GM23338 (cell line): ENCODE measurements around the gene SPA17. TPM values are rescaled to one million over a fixed set of nuclear protein-coding genes. Genes with fewer than 3 reads are reported as not detected.

Experiments
- ATAC-seq: fragments of 200-7000 bp; cut with Tn5 transposase; 3 replicates; pipeline ENCODE4 v1.9.1; 2020
- DNase-seq: peaks from one replicate; pipeline ENCODE4 v3.0.0-alpha.2; 2015; ENCODE audit warnings: low spot score
- H2AFZ ChIP-seq: fragments of 200-600 bp; sonication (generic); 2 replicates; pipeline ENCODE4 v1.8.0; 2016; ENCODE audit warnings: antibody characterized with exemption, mild to moderate bottlenecking, moderate library complexity
- H3F3A ChIP-seq: fragments of 200-600 bp; sonication (generic); replicated peaks from 2 replicates; pipeline ENCODE4 v1.8.0; 2017; ENCODE audit warnings: antibody characterized with exemption, mixed run types, low read depth
- H3K27ac ChIP-seq: fragments of 200-600 bp; sonication (generic); 2 replicates; pipeline ENCODE4 v1.6.1; 2016; ENCODE audit warnings: low read depth
- H3K27me3 ChIP-seq: fragments of 200-600 bp; sonication (generic); 2 replicates; pipeline ENCODE4 v1.8.0; 2016; ENCODE audit warnings: mild to moderate bottlenecking, mixed run types, moderate library complexity; ENCODE audit not compliant: insufficient read depth
- H3K36me3 ChIP-seq: fragments of 200-600 bp; sonication (generic); 2 replicates; pipeline ENCODE4 v1.8.0; 2016; ENCODE audit warnings: mild to moderate bottlenecking; ENCODE audit not compliant: insufficient read depth
- H3K4me1 ChIP-seq: fragments of 200-600 bp; sonication (generic); 2 replicates; pipeline ENCODE4 v1.8.0; 2016; ENCODE audit warnings: mild to moderate bottlenecking, moderate library complexity; ENCODE audit not compliant: insufficient read depth
- H3K4me2 ChIP-seq: fragments of 200-600 bp; sonication (generic); 2 replicates; pipeline ENCODE4 v1.7.1; 2017; ENCODE audit warnings: mixed run types
- H3K4me3 ChIP-seq: fragments of 200-600 bp; sonication (generic); 2 replicates; pipeline ENCODE4 v1.6.1; 2016; ENCODE audit warnings: mixed run types
- H3K79me2 ChIP-seq: fragments of 200-600 bp; sonication (generic); replicated peaks from 2 replicates; pipeline ENCODE4 v1.8.0; 2017; ENCODE audit warnings: mild to moderate bottlenecking; ENCODE audit not compliant: insufficient read depth
- H3K9me2 ChIP-seq: fragments of 200-600 bp; sonication (generic); 2 replicates; pipeline ENCODE4 v1.8.0; 2017; ENCODE audit not compliant: insufficient read depth
- H4K20me1 ChIP-seq: fragments of 200-600 bp; sonication (generic); replicated peaks from 2 replicates; pipeline ENCODE4 v1.8.0; 2017; ENCODE audit warnings: mild to moderate bottlenecking; ENCODE audit not compliant: insufficient read depth
- H3K27ac Mint-ChIP-seq: 2 replicates; pipeline ENCODE4 v1.8.0; 2020; ENCODE audit warnings: inconsistent platforms, mild to moderate bottlenecking, moderate library complexity, mixed read lengths
- H3K27me3 Mint-ChIP-seq: 3 replicates; pipeline ENCODE4 v1.8.0; 2022; ENCODE audit warnings: low read depth, mild to moderate bottlenecking, moderate library complexity, mixed read lengths, inconsistent platforms; ENCODE audit not compliant: insufficient read depth, poor library complexity
- H3K36me3 Mint-ChIP-seq: 3 replicates; pipeline ENCODE4 v1.8.0; 2021; ENCODE audit warnings: low read depth, mild to moderate bottlenecking, inconsistent platforms, moderate library complexity, mixed read lengths
- H3K4me1 Mint-ChIP-seq: 3 replicates; pipeline ENCODE4 v1.8.0; 2020; ENCODE audit warnings: mild to moderate bottlenecking, inconsistent platforms, mixed read lengths
- H3K4me3 Mint-ChIP-seq: 3 replicates; pipeline ENCODE4 v1.8.0; 2021; ENCODE audit warnings: moderate library complexity, mild to moderate bottlenecking, inconsistent platforms, mixed read lengths
- H3K9me3 Mint-ChIP-seq: 3 replicates; pipeline ENCODE4 v1.8.0; 2020; ENCODE audit warnings: moderate library complexity, mild to moderate bottlenecking, inconsistent platforms, mixed read lengths
- CREB1 ChIP-seq: fragments of 250-450 bp; sonication (Bioruptor Pico); IDR thresholded peaks from 2 replicates; pipeline ENCODE4 v1.5.0; 2020; ENCODE audit warnings: low read depth, mild to moderate bottlenecking, moderate library complexity
- CTCF ChIP-seq, 2 experiments: fragments of 200-600 bp in 1 of 2; sonication (generic) in 1 of 2; conservative IDR thresholded peaks; 2 replicates each; pipeline versions ENCODE4 v1.5.1 to v1.6.1; 2016 to 2017; ENCODE audit warnings: antibody characterized with exemption in 2 of 2, low read depth in 2 of 2, mild to moderate bottlenecking in 2 of 2, moderate library complexity in 1 of 2
- EZH2 ChIP-seq: fragments of 200-600 bp; sonication (generic); IDR thresholded peaks from one replicate; pipeline ENCODE4 v1.8.0; 2017; ENCODE audit warnings: antibody characterized with exemption, mild to moderate bottlenecking, low read depth; ENCODE audit not compliant: unreplicated experiment
- JUNB ChIP-seq: IDR thresholded peaks from one replicate; pipeline ENCODE4 v1.6.1; 2016; ENCODE audit warnings: antibody characterized with exemption; ENCODE audit not compliant: unreplicated experiment
- NANOG ChIP-seq: IDR thresholded peaks from 2 replicates; pipeline ENCODE4 v1.6.1; 2016; ENCODE audit warnings: antibody characterized with exemption, borderline replicate concordance
- REST ChIP-seq: IDR thresholded peaks from one replicate; pipeline ENCODE4 v1.6.1; 2018; ENCODE audit warnings: antibody characterized with exemption; ENCODE audit not compliant: unreplicated experiment
- STAT1 ChIP-seq: IDR thresholded peaks from one replicate; pipeline ENCODE4 v1.6.1; 2016; ENCODE audit warnings: antibody characterized with exemption; ENCODE audit not compliant: unreplicated experiment
- ZNF331 ChIP-seq: fragments of 250-450 bp; sonication (Bioruptor Pico); IDR thresholded peaks from 2 replicates; pipeline ENCODE4 v1.5.0; 2020; ENCODE audit warnings: low read depth, mild to moderate bottlenecking, moderate library complexity
- ZNF462 ChIP-seq: fragments of 250-450 bp; sonication (Bioruptor Pico); IDR thresholded peaks from 2 replicates; pipeline ENCODE4 v1.5.0; 2020; ENCODE audit warnings: mild to moderate bottlenecking, moderate library complexity
- polyA plus RNA-seq: library from polyadenylated mRNA; unstranded; fragments of >200 nt; fragmentation: Nextera tagmentation; extraction: Ambion mirVana; gene quantifications from 2 replicates; pipeline ENCODE4 v1.2.1, GENCODE V29; 2016
- total RNA-seq: library from RNA; depleted of rRNA; stranded (reverse); fragments of >200 nt; shearing (Covaris generic); gene quantifications from 2 replicates; pipeline ENCODE4 v1.2.3, GENCODE V29; 2014

SPA17 gene
- total and polyA plus RNA-seq, 2 experiments from 2014 or later: 3.2 to 14.9 TPM

GRCh38 chr11:124625504-124626168 lies 48.1 kb upstream of the SPA17 start (continued):
- TF ChIP-seq ZNF462 (CRISPR knock-in tag): no peak
- TF ChIP-seq STAT1: no peak
- TF ChIP-seq NANOG: no peak
- no peak for TF ChIP-seq ZNF331 (CRISPR knock-in tag)

GRCh38 chr11:124627546-124627945 lies 46.2 kb upstream of the SPA17 start:
- no peaks in the 10 kb centered on the region for H3F3A ChIP-seq
- H3K27ac ChIP-seq: no peak overlapping the region
- no peak overlapping the region for H2AFZ ChIP-seq
- H4K20me1 ChIP-seq: peaks cover 14% of the 10 kb centered on the region; the same call in 1 of the 2 replicates
- H3K4me3 ChIP-seq: no peak overlapping the region
- Mint-ChIP-seq H3K27ac (no peak overlapping the region), H3K36me3 (peaks cover 60% of the 10 kb centered on the region), H3K4me1 (peaks cover 11% of the 10 kb centered on the region), H3K9me3 (no peaks in the 10 kb centered on the region), H3K4me3 (no peak overlapping the region), H3K27me3 (peaks cover 7% of the 10 kb centered on the region)
- H3K27me3 ChIP-seq: no peaks in the 10 kb centered on the region
- no peaks in the 10 kb centered on the region for H3K9me2 ChIP-seq
- H3K79me2 ChIP-seq: peaks cover 27% of the 10 kb centered on the region
- ATAC-seq (no peak), DNase-seq (no peak)
- H3K4me2 ChIP-seq: no peak overlapping the region
- H3K36me3 ChIP-seq: peaks cover 52% of the 10 kb centered on the region
- H3K4me1 ChIP-seq: peaks cover 5% of the 10 kb centered on the region; the same call in 1 of the 2 replicates
- TF ChIP-seq STAT1 (no peak), REST (no peak), NANOG (no peak), EZH2 (no peak), CREB1 (CRISPR knock-in tag) (no peak), CTCF (conservative IDR thresholded peaks at IDR 0.05; ENCODE audit: low read depth in 2 of 2) (no peak), JUNB (no peak)
